ENCODE measurements around the gene NCKAP5. TPM values are rescaled to one million over a fixed set of nuclear protein-coding genes. Genes with fewer than 3 reads are reported as not detected.

Gene NCKAP5
- total RNA-seq, 1 donor from 2014 or later, result 0.87 TPM

DNA sequence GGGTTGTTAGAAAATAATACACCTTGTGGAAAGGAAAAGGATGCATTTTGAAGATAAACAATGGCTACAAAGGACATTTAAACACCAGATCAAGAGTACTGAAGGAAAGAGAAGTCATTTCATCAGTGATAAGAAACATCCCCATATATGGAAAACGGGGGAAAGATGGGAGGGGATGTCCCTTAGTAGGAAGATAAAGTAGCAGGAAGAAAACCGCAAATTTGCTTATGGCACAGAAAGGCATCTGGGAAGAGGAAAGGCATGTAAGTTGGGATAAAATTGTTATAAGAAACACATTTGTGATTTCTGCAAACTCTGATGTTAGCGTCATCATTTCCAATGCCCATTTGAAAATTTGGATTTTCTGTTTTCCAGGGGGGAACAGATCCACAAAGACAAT, 887.7 kb downstream of the NCKAP5 start:
- Mint-ChIP-seq H3K9me3 (ENCODE audit: low read depth) (no peaks in the 10 kb centered on the region), H3K4me1 (ENCODE audit: low read depth) (peaks cover 15% of the 10 kb centered on the region), H3K36me3 (ENCODE audit: low read depth) (no peaks in the 10 kb centered on the region), H3K4me3 (ENCODE audit: unreplicated experiment) (no peak overlapping the region), H3K27me3 (ENCODE audit: low read depth) (peaks cover 4% of the 10 kb centered on the region), H3K27ac (ENCODE audit: unreplicated experiment) (no peak overlapping the region)
- TF ChIP-seq, protein P1, sequence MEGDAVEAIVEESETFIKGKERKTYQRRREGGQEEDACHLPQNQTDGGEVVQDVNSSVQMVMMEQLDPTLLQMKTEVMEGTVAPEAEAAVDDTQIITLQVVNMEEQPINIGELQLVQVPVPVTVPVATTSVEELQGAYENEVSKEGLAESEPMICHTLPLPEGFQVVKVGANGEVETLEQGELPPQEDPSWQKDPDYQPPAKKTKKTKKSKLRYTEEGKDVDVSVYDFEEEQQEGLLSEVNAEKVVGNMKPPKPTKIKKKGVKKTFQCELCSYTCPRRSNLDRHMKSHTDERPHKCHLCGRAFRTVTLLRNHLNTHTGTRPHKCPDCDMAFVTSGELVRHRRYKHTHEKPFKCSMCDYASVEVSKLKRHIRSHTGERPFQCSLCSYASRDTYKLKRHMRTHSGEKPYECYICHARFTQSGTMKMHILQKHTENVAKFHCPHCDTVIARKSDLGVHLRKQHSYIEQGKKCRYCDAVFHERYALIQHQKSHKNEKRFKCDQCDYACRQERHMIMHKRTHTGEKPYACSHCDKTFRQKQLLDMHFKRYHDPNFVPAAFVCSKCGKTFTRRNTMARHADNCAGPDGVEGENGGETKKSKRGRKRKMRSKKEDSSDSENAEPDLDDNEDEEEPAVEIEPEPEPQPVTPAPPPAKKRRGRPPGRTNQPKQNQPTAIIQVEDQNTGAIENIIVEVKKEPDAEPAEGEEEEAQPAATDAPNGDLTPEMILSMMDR (IDR thresholded peaks at IDR 0.05), result no peak
- no peak for DNase-seq (ENCODE audit: low spot score)

DNA sequence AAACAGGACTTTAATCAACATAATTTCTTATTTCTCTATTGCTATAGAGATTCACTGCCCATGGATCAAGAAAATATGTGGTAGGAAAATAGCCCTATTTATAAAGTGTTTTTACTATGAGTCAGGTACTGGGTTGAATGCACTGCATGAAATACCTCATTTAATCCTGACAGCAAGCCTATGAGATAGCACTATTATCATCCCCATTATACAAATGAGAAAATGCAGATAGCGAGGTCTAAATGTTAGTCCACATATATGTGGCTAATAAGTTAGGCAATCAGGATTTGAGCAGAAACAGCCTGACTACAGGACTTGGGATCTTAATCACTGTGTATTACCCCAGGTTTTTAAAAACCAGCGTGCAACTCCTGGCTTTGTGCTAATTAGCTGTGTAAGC, 889.8 kb downstream of the NCKAP5 start:
- H3K4me1 Mint-ChIP-seq (ENCODE audit: low read depth), result peaks cover 15% of the 10 kb centered on the region
- H3K27ac Mint-ChIP-seq (ENCODE audit: unreplicated experiment), result no peak overlapping the region
- TF ChIP-seq, protein P1 (IDR thresholded peaks at IDR 0.05), result no peak
- H3K9me3 Mint-ChIP-seq (ENCODE audit: low read depth), result no peaks in the 10 kb centered on the region
- H3K4me3 Mint-ChIP-seq (ENCODE audit: unreplicated experiment), result no peak overlapping the region
- H3K36me3 Mint-ChIP-seq (ENCODE audit: low read depth), result no peaks in the 10 kb centered on the region
- peaks cover 4% of the 10 kb centered on the region for H3K27me3 Mint-ChIP-seq (ENCODE audit: low read depth)
- no peak for DNase-seq (ENCODE audit: low spot score)

DNA sequence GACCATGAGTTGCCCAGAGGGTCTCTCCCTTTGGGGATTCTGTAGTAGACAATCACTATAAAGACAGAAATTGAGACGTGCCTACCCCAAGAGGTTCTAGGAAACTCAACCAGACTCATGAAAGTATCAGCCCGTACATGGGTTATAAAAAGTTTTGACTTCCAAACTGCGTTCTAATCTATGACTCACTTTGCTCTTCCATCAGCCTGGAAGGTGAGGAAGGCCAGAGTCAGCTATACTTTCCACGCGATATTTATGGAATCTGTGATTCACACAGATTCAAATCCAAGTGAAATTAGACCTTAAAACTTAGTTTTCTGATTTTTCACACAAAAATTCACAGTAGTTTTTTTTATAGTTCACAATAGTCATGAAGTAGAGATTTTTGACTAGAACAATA, 890.6 kb downstream of the NCKAP5 start:
- DNase-seq (ENCODE audit: low spot score), result no peak
- H3K4me1 Mint-ChIP-seq (ENCODE audit: low read depth), result peaks cover 15% of the 10 kb centered on the region
- no peaks in the 10 kb centered on the region for H3K9me3 Mint-ChIP-seq (ENCODE audit: low read depth)
- H3K27ac Mint-ChIP-seq (ENCODE audit: unreplicated experiment), result no peak overlapping the region
- TF ChIP-seq, protein P1 (IDR thresholded peaks at IDR 0.05), result no peak
- peaks cover 6% of the 10 kb centered on the region for H3K27me3 Mint-ChIP-seq (ENCODE audit: low read depth)
- no peak overlapping the region for H3K4me3 Mint-ChIP-seq (ENCODE audit: unreplicated experiment)
- no peaks in the 10 kb centered on the region for H3K36me3 Mint-ChIP-seq (ENCODE audit: low read depth)

DNA sequence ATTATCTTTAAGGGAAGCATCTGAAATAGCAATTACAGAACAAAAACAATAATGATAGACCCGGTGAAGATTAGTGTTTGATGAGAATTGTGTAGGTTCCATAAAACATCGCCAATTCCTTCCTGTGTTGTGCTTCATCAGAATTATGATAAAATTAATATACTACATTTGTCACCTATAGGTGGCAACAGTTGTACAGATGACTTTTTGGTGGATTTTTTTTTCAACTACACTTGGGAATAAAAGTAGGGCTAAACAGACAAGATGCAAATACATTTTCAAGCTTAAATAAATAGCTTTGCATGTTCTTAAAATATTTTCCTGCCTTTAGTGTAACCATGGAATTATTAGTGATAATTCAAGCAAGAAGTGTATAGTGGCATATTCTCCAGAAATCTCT, 891.3 kb downstream of the NCKAP5 start:
- TF ChIP-seq, protein P1 (IDR thresholded peaks at IDR 0.05), result peak; percentile 75
- H3K4me3 Mint-ChIP-seq (ENCODE audit: unreplicated experiment), result no peak overlapping the region
- H3K27me3 Mint-ChIP-seq (ENCODE audit: low read depth), result peaks cover 3% of the 10 kb centered on the region
- no peak overlapping the region for H3K27ac Mint-ChIP-seq (ENCODE audit: unreplicated experiment)
- peaks cover 15% of the 10 kb centered on the region for H3K4me1 Mint-ChIP-seq (ENCODE audit: low read depth)
- no peaks in the 10 kb centered on the region for H3K9me3 Mint-ChIP-seq (ENCODE audit: low read depth)
- DNase-seq (ENCODE audit: low spot score), result no peak
- H3K36me3 Mint-ChIP-seq (ENCODE audit: low read depth), result no peaks in the 10 kb centered on the region

DNA sequence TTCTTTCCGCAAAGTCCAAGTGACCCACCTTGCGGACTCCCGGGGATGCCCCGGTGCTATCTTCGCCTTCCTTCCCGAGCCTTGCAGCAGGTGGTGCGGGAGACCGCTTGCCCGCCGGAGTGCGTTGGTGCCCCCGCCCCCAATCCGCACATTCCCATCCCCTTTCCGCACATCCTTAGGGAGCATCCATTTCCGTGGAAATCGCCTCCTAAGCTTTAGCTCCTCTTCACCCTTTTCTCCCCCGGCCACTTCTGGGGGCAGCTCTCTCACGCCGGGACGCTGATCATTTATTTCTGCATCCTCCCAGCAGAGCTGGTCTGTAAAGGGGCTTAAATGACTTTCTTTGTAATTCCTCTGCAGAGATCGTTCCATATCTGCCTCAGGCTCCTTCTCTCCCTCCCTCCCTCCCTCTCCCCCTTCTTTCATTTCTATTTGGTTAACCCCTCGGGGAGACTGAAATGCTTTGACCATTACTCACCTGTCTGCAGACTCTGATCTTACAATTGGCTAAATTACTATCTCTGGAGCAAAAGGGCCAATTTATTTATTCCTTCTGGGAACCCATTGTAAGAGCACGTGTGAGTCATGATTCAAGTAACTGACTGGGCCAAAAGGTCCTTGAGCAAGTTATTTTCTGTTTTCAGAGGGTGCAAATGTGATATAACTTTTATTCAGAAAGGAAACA, 897.0 kb downstream of the NCKAP5 start:
- Mint-ChIP-seq H3K27me3 (ENCODE audit: low read depth) (peaks cover 27% of the 10 kb centered on the region), H3K9me3 (ENCODE audit: low read depth) (no peaks in the 10 kb centered on the region), H3K4me1 (ENCODE audit: low read depth) (peaks cover 20% of the 10 kb centered on the region), H3K4me3 (ENCODE audit: unreplicated experiment) (peak overlapping the region; percentile 71), H3K27ac (ENCODE audit: unreplicated experiment) (no peak overlapping the region), H3K36me3 (ENCODE audit: low read depth) (no peaks in the 10 kb centered on the region)
- no peak for DNase-seq (ENCODE audit: low spot score)
- TF ChIP-seq, protein P1 (IDR thresholded peaks at IDR 0.05), result no peak

All from chondrocyte (in vitro differentiated cells).